H1 (cell line): Measurements from ENCODE around the gene CTU1. TPM values are rescaled to one million over a fixed set of nuclear protein-coding genes. Genes with fewer than 3 reads are reported as not detected.

Experiments used
- CHD1 ChIP-seq: IDR thresholded peaks from 2 replicates; pipeline ENCODE4 v1.6.1; 2012; ENCODE audit warnings: low read depth, low read length, improper control_type of control experiment
- GABPA ChIP-seq: IDR thresholded peaks from 2 replicates; pipeline ENCODE4 v1.6.1; 2011; ENCODE audit warnings: mild to moderate bottlenecking, low read length, moderate library complexity, borderline replicate concordance; ENCODE audit not compliant: insufficient read depth
- NANOG ChIP-seq: IDR thresholded peaks from 2 replicates; pipeline ENCODE4 v1.6.1; 2011; ENCODE audit warnings: low read length, low read depth, mild to moderate bottlenecking, inconsistent platforms; ENCODE audit not compliant: insufficient read depth, poor library complexity, severe bottlenecking
- RBBP5 ChIP-seq: IDR thresholded peaks from 2 replicates; pipeline ENCODE4 v1.7.1; 2012; ENCODE audit warnings: low read depth, mild to moderate bottlenecking, inconsistent platforms, low read length, moderate library complexity, borderline replicate concordance
- TBP ChIP-seq: IDR thresholded peaks from 2 replicates; pipeline ENCODE4 v1.6.1; 2011; ENCODE audit warnings: low read depth, low read length, improper control_type of control experiment
- ZNF274 ChIP-seq: IDR thresholded peaks from 2 replicates; pipeline ENCODE4 v1.7.0; 2012; ENCODE audit warnings: low read length, borderline replicate concordance; ENCODE audit errors: extremely low read depth
- polyA plus RNA-seq, 7 experiments: library from polyadenylated mRNA; depleted of rRNA in 3 of 7; stranded (reverse) in 5 of 7; unstranded in 2 of 7; fragments of >200 nt in 5 of 7; fragments of 200-250 nt in 2 of 7; gene quantifications; 1 replicate in 5 of 7; 2 replicates in 1 of 7; 4 replicates in 1 of 7; pipeline versions ENCODE4 v1.2.1 to v1.2.3, GENCODE V29; 2011 to 2013; ENCODE audit warnings: missing spikeins in 2 of 7, mixed read lengths in 2 of 7
- total RNA-seq: library from RNA; stranded (reverse); fragmentation: NEBNext Ultra II Directional; extraction: Animal tissue kit (Norgen Biotek cat#: 25700); gene quantifications from 2 replicates; pipeline ENCODE4 v1.2.1, GENCODE V29; 2021

Gene CTU1
- total and polyA plus RNA-seq, 2 of the 8 experiments (the other 6 are each of a cell fraction or from before 2014, with no cell fraction given): 4.6 to 7.2 TPM

- TF ChIP-seq NANOG (no peak), GABPA (no peak), CHD1 (no peak), RBBP5 (no peak), TBP (no peak), ZNF274 (no peak)
These were observed 48.5 kb downstream of the CTU1 start (continued) for GRCh38 chr19:51059715-51060114.
